ENCODE data around the gene ZNF487.
"Not testable (repeated sequence)": the region's sequence is repeated elsewhere in the genome, so short reads cannot be mapped to it uniquely, and the experiment has no call there.

Gene ZNF487

DNA sequence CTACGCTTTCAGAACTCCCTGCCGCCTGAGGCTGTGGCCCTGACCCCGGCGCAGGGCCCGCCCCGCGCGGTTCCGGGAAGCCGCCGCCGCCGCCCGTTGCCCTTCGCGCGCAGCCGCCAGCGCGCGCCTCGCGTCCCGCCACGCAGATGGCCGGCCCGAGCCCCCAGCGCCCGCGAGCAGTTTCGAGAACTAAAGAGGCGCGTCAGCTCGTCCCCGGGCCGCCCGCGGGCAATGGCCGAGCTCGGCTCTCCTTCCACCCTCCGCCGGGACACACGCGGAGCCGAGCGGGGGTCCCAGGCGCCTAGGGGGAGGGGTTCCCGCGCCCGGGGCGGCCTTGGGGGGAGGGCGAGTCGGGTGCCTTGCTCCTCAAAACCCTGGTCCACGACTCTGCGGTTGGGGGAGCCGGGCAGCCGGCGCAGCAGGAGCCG lies 29.7 kb upstream of the ZNF487 start:
- no peak for DNase-seq

DNA sequence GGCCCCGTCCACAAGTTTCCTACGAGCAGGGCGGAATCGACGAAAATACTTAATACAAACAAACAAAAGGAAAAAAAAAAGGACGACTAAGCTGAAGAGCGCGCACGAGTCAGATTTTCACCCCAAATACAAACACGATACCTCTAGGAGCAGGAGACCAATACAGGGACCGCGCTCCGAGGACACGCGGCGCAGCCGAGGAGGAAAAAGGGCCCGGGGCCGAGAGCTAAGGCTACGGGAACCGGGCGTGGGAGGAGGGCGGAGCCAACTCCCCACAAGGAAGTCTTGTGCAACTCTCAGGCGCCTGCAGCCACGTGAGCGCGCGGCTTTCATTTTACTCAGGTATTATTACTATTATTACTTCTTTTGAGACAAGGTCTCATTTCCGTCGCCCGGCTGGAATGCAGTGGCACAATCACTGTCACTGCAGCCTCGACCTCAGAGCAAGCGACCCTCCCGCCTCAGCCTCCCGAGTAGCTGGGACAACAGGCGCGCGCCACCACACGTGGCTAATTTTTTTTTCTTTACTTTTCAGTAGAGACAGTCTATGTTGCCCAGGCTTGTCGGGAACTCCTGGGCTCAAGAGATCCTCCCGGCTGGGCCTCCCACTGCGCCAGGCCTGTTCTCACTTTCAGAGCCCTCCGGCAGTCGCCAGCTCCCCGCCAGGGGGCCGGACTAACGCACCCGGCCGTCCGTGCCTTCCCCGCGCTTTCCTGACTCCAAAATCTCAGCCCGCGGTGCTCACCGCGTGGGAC lies 29.2 kb upstream of the ZNF487 start:
- peak; percentile 82 for DNase-seq

- no peak for DNase-seq
Observed at GRCh38 chr10:43408331-43408709, 28.6 kb upstream of the ZNF487 start.

GRCh38 chr10:43408710-43409384 lies 28.1 kb upstream of the ZNF487 start, which contains the start of gene HNRNPF:
Gene HNRNPF, minus strand, starts transcription at chr10:43409186. Its CDS starts 21,302 bp downstream, at chr10:43387884.
- DNase-seq: peak; percentile 86

DNA sequence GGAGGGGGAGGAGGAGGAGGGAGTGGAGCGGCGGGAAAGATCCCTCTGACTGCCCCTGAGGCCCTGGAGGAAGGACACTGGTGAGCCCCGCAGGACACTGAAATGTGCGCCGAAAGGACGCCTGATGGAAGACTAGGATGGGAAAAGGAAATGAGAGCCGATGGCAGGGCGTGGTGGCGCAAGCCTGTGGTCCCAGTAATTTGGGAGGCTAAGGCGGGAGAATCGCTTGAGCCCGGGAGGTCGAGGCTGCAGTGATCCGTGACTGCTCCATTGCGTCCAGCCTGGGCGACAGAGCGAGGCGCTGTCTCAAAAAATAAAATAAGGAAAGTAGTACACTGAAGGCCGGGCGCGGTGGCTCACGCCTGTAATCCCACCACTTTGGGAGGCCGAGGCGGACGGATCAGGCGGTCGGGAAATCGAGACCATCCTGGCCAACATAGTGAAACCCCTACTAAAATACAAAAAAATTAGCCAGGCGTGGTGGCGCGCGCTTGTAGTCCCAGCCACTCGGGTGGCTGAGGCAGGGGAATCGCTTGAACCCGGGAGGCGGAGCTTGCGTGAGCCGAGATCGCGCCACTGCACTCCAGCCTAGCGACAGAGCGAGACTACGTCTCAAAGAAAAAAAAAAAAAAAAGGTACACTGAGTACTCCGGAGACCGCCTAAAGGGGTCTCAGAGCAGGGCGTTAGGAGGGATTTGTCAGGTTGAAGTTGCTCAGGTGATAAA lies 27.4 kb upstream of the ZNF487 start:
- no peak for DNase-seq

GRCh38 chr10:43410345-43410744 lies 26.6 kb upstream of the ZNF487 start:
- DNase-seq: no peak

DNA sequence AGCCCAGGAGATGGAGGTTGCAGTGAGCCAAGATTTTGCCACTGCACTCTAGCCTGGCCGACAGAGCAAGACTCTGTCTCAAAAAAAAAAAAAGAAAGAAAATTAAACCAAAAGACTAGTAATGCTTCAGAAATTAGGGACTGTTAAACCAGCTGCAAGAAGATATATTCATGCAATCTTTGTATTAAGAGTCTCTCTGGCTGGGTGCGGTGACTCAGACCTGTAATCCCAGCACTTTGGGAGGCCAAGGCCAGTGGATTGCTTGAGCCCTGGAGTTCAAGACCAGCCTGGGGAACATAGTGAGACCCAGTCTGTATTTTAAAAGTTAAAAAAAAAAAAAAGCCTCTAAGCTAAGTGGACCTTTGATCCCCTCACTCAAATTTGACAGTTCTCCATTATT lies 25.4 kb upstream of the ZNF487 start:
- no peak for DNase-seq

- DNase-seq: no peak
Observed at GRCh38 chr10:43415544-43415943, 21.4 kb upstream of the ZNF487 start.

GRCh38 chr10:43417950-43418768 lies 18.8 kb upstream of the ZNF487 start:
- DNase-seq: peak; percentile 100

GRCh38 chr10:43419997-43420368 lies 16.9 kb upstream of the ZNF487 start:
- no peak for DNase-seq

DNA sequence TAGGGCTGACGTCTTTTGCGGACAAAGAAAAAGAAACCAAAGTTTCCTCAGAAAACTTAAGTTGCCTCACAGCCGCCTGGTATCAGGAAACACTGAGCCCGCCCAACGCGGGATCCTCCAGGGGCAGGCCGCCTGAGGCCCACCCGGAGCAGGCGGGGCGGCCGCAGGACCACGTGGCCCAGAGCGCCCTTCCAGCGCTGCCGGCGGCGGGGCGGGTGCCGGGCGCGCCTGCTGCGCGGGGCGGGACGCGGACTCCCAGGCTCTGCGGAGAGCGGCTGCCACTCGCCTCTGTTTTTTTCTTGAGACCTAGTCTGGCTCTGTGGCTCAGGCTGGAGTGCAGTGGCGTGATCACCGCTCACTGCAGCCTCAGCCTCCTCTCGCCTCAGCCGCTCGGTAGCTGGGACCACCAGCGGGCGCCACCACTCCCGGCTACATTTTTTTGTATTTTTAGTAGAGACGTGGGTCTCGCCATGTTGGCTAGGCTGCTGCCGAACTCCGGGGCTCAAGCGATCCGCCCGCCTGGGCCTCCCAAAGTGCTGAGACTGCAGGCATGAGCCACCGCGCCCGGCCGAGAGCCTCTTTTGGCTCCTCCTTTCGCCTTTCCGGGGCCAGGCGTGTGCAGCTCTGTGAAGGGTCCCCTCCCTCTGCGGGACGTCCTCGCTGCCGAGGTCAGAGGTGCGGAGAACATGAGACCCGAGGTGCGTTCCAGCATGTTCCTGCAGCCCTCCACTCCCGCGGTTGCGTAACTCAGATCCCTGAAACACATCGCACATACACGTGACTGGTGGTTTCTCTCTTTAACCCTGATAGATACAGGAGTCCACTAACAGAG lies 16.3 kb upstream of the ZNF487 start:
- DNase-seq: peak; percentile 92

DNA sequence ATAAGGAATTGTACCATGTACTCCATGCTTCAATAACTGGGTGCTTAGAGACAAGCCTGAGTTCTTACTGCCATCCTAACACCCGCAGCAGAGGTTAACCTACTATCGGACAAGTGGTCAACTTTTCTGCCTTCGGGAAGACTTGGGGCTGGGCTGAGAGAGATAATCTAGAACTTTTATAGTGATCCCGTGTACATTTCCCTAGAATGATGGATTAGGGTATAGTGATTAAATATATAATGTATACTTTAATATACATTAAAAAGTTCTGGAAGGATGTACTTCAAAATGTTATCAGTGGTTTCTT lies 15.8 kb upstream of the ZNF487 start:
- DNase-seq: no peak

GRCh38 chr10:43421519-43421918 lies 15.4 kb upstream of the ZNF487 start:
- DNase-seq: no peak

DNA sequence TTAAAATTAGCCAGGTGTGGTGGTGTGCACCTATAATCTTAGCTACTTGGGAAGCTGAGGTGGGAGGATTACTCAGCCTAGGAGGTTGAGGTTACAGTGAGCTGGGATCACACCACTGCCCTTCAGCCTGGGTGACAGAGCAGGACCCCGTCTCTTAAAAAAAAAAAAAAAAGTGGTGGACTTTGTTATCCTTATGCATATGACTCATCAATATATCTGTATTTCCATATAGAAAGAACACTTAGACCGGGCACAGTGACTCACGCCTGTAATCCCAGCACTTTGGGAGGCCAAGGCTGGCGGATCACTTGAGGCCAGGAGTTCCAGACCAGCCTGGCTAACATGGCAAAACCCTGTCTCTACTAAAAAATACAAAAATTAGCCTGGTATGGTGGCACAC lies 15.0 kb upstream of the ZNF487 start:
- DNase-seq: not testable (repeated sequence)

- DNase-seq: no peak
Observed at GRCh38 chr10:43424416-43424815, 12.5 kb upstream of the ZNF487 start.

- not testable (repeated sequence) for DNase-seq
Observed at GRCh38 chr10:43426476-43426875, 10.4 kb upstream of the ZNF487 start.

- DNase-seq: no peak
Observed at GRCh38 chr10:43427166-43427825, 9.6 kb upstream of the ZNF487 start.

DNA sequence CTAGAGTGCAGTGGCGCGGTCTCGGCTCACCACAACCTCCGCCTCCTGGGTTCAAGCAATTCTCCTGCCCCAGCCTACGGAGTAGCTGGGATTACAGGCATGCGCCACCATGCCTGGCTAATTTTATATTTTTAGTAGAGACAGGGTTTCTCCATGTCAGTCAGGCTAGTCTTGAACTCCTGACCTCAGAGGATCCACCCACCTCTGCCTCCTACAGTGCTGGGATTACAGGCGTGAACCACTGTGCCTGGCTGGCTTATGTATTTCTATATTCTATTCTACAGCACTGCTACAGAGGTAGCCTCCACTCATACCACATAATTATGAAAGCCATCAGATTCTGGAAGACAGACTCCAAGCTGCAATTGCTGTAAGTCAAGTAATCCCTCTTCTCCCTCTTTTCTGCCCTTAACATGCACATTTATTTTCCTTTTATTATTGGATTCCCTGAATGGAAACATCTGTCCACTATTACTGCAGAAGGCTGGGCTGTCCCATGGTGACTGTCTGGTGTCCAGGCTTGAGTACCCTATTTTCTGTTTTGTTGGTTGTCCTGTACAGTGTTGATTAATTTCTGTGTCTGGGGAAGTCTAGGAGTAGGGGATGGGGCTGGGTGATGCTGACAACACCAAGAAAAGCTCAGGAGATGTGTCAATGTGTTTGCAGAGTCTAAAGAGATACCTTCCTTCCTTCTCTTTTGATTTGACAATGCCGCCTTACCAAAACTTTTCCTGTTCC lies 5.8 kb upstream of the ZNF487 start:
- DNase-seq: no peak

DNA sequence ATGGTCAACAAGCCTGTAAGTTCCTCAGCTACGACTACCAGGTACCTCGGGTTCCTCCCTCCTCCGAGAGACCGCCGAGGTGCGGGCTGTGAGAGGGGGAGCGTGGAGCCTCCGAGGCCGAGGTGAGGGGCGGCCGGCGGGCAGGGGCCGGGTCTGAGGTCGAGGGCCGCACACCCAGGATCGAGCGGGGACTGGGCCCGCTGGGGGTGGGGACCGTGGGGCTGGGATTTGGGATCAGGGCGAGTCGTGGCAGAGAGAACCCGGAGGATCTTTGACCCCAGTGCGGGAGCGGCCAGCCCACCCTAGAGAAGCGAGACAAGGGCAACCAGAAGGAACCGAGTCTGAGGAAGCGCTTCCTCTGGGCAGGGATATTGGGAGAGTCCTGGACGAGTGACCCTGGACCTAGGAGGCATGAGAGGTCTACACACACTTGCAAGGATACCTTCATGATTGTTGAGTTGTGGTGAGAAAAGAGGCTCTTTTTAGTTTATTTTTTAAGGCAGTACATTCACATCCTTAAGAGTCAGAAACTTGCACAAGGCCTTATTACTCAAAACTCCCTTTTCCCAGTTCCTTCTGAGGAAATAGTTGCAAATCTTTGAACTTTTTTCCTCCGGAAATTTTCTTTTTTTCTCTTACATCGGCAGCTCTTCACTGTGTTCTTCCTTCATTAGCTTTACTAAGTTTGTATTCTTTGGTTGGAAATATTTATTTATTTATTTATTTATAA lies 395 bp downstream of the ZNF487 start:
- no peak for DNase-seq

- DNase-seq: no peak
Observed at GRCh38 chr10:43440463-43441134, 3.7 kb downstream of the ZNF487 start.
